ENCODE measurements around the gene CFAP20DC.

GRCh38 chr3:58899953-58900298 lies 149.9 kb downstream of the CFAP20DC start:
- TF ChIP-seq POLR2A (IDR thresholded peaks at IDR 0.05) (no peak), CTCF (IDR thresholded peaks at IDR 0.05) (no peak)
